ENCODE data around the gene ZFP92.

Gene ZFP92

GRCh38 chrX:153433781-153434285 lies 22.6 kb downstream of the ZFP92 start:
- H3F3A ChIP-seq (ENCODE audit: insufficient read depth, low read length): no peaks in the 10 kb centered on the region
- H3K9me3 ChIP-seq (replicated peaks; ENCODE audit: insufficient read depth, low read length): no peaks in the 10 kb centered on the region
- no peak for DNase-seq
- H4K20me1 ChIP-seq (ENCODE audit: insufficient read depth, low read length): no peaks in the 10 kb centered on the region
- H3K27me3 ChIP-seq (replicated peaks; ENCODE audit: insufficient read depth, low read length): no peaks in the 10 kb centered on the region
- H3K27ac ChIP-seq (ENCODE audit: low read length): no peak overlapping the region
- no peaks in the 10 kb centered on the region for H3K36me3 ChIP-seq (replicated peaks; ENCODE audit: insufficient read depth, low read length)
- H3K4me1 ChIP-seq (ENCODE audit: low read length): no peaks in the 10 kb centered on the region
- TF ChIP-seq EZH2 (optimal IDR thresholded peaks at IDR 0.05; ENCODE audit: low read depth, low read length): no peak
- TF ChIP-seq EZH2phosphoT487 (IDR thresholded peaks at IDR 0.05; ENCODE audit: low read length): no peak
- TF ChIP-seq, protein P1, sequence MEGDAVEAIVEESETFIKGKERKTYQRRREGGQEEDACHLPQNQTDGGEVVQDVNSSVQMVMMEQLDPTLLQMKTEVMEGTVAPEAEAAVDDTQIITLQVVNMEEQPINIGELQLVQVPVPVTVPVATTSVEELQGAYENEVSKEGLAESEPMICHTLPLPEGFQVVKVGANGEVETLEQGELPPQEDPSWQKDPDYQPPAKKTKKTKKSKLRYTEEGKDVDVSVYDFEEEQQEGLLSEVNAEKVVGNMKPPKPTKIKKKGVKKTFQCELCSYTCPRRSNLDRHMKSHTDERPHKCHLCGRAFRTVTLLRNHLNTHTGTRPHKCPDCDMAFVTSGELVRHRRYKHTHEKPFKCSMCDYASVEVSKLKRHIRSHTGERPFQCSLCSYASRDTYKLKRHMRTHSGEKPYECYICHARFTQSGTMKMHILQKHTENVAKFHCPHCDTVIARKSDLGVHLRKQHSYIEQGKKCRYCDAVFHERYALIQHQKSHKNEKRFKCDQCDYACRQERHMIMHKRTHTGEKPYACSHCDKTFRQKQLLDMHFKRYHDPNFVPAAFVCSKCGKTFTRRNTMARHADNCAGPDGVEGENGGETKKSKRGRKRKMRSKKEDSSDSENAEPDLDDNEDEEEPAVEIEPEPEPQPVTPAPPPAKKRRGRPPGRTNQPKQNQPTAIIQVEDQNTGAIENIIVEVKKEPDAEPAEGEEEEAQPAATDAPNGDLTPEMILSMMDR (IDR thresholded peaks at IDR 0.05; ENCODE audit: low read length): no peak
- no peak overlapping the region for H3K4me2 ChIP-seq (ENCODE audit: low read depth, low read length)
- H3K9me2 ChIP-seq (replicated peaks; ENCODE audit: insufficient read depth, low read length): no peaks in the 10 kb centered on the region
- H3K9ac ChIP-seq (ENCODE audit: low read length): no peak overlapping the region
- no peak overlapping the region for H3K4me3 ChIP-seq (ENCODE audit: low read length)
- H2AFZ ChIP-seq (ENCODE audit: low read length): no peak overlapping the region
- no peaks in the 10 kb centered on the region for H3K79me2 ChIP-seq (ENCODE audit: low read length)

DNA sequence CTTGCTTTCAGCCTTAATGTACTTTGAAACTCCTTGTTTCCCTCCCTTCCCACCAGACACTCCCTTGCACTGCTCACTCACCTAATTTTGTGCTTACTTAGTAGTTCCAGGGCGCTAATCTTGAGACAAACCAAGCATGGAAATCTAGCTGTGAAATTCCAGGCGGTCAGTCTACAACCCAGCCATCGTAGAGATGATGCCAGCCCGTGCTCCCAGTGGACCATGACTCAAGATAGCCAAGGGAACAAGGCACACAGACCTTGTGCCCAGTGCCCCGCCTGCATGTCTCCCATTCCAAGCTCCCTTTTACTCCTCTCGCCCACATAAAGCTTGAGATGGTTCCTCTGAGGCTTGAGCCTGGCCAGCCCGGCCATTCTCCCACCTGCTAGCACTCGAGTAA lies 23.5 kb downstream of the ZFP92 start:
- TF ChIP-seq EZH2phosphoT487 (IDR thresholded peaks at IDR 0.05; ENCODE audit: low read length) (no peak), EZH2 (optimal IDR thresholded peaks at IDR 0.05; ENCODE audit: low read depth, low read length) (no peak)
- TF ChIP-seq, protein P1 (IDR thresholded peaks at IDR 0.05; ENCODE audit: low read length): no peak
- Histone ChIP-seq H3K4me2 (ENCODE audit: low read depth, low read length) (no peak overlapping the region), H3K36me3 (replicated peaks; ENCODE audit: insufficient read depth, low read length) (no peaks in the 10 kb centered on the region), H3K9me3 (replicated peaks; ENCODE audit: insufficient read depth, low read length) (no peaks in the 10 kb centered on the region), H3K27me3 (replicated peaks; ENCODE audit: insufficient read depth, low read length) (no peaks in the 10 kb centered on the region), H3F3A (ENCODE audit: insufficient read depth, low read length) (no peaks in the 10 kb centered on the region), H3K4me1 (ENCODE audit: low read length) (no peaks in the 10 kb centered on the region), H3K27ac (ENCODE audit: low read length) (no peak overlapping the region), H4K20me1 (ENCODE audit: insufficient read depth, low read length) (no peaks in the 10 kb centered on the region), H2AFZ (ENCODE audit: low read length) (no peak overlapping the region), H3K9ac (ENCODE audit: low read length) (no peak overlapping the region), H3K9me2 (replicated peaks; ENCODE audit: insufficient read depth, low read length) (no peaks in the 10 kb centered on the region), H3K4me3 (ENCODE audit: low read length) (no peak overlapping the region), H3K79me2 (ENCODE audit: low read length) (no peaks in the 10 kb centered on the region)
- DNase-seq: no peak

- TF ChIP-seq, protein P1 (IDR thresholded peaks at IDR 0.05; ENCODE audit: low read length): no peak
- TF ChIP-seq EZH2 (optimal IDR thresholded peaks at IDR 0.05; ENCODE audit: low read depth, low read length): no peak
- TF ChIP-seq EZH2phosphoT487 (IDR thresholded peaks at IDR 0.05; ENCODE audit: low read length): no peak
Observed at GRCh38 chrX:153435845-153436244, 24.6 kb downstream of the ZFP92 start.

More at GRCh38 chrX:153435845-153436244, 24.6 kb downstream of the ZFP92 start:
- no peaks in the 10 kb centered on the region for H3K4me1 ChIP-seq (ENCODE audit: low read length)
- H2AFZ ChIP-seq (ENCODE audit: low read length): no peak overlapping the region
- no peak overlapping the region for H3K4me2 ChIP-seq (ENCODE audit: low read depth, low read length)
- H3K4me3 ChIP-seq (ENCODE audit: low read length): no peak overlapping the region
- H3K9me3 ChIP-seq (replicated peaks; ENCODE audit: insufficient read depth, low read length): no peaks in the 10 kb centered on the region
- no peaks in the 10 kb centered on the region for H3K36me3 ChIP-seq (replicated peaks; ENCODE audit: insufficient read depth, low read length)
- H4K20me1 ChIP-seq (ENCODE audit: insufficient read depth, low read length): no peaks in the 10 kb centered on the region
- no peaks in the 10 kb centered on the region for H3K27me3 ChIP-seq (replicated peaks; ENCODE audit: insufficient read depth, low read length)
- DNase-seq: no peak
- H3K79me2 ChIP-seq (ENCODE audit: low read length): no peaks in the 10 kb centered on the region
- H3F3A ChIP-seq (ENCODE audit: insufficient read depth, low read length): no peaks in the 10 kb centered on the region
- no peak overlapping the region for H3K27ac ChIP-seq (ENCODE audit: low read length)
- no peaks in the 10 kb centered on the region for H3K9me2 ChIP-seq (replicated peaks; ENCODE audit: insufficient read depth, low read length)
- H3K9ac ChIP-seq (ENCODE audit: low read length): no peak overlapping the region

All from MM.1S (cell line).